HG03095 (cell line): ENCODE data around the gene CDC16.
"Not testable (repeated sequence)": the region's sequence is repeated elsewhere in the genome, so short reads cannot be mapped to it uniquely, and the experiment has no call there.

Source experiments
- ATAC-seq: cut with Tn5 transposase; IDR thresholded peaks from one replicate; pipeline ENCODE4 v1.9.1; 2021; ENCODE audit warnings: moderate library complexity; ENCODE audit not compliant: unreplicated experiment

CDC16 gene

GRCh38 chr13:114227528-114227927 lies 7.2 kb upstream of the CDC16 start:
- ATAC-seq, result no peak

DNA sequence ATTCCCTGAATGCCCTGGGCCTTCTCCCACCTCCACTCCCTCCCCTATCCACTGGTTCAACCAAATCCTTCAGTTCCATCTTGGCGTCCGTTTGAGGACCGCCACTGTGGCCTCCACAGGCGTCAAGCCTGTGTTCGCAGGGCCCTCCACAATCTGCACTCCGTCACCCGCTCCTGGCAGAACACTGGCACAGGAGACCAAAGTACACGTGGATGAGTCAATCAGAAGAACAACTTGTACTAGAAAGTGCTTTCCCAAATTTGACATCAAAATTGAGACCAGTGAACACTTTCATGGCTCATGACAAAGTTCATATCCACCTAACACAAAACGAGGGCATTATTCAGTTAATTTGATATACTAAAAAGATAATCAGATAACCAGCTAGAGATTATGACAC lies 6.5 kb upstream of the CDC16 start:
- ATAC-seq, result no peak

GRCh38 chr13:114229506-114229905 lies 5.2 kb upstream of the CDC16 start:
- no peak for ATAC-seq

DNA sequence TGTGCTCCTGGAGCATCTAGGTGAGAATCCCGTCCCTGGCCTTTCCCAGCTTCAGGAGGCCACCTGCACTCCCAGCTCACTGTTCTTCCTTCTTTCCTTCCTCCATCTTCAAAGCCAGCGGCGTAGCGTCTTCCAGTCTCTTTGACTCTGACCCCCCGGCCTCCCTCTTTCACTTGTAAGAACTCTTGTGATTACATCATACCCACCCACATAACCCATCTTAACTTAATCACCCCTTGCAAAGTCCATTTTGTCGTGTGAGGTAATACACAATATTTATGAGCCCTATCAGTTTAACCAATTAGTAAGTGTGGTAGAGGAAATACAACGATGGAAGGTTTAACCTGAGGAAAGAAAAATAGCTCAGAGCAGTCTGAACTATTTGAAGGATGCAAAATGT lies 4.6 kb upstream of the CDC16 start:
- ATAC-seq, result no peak

DNA sequence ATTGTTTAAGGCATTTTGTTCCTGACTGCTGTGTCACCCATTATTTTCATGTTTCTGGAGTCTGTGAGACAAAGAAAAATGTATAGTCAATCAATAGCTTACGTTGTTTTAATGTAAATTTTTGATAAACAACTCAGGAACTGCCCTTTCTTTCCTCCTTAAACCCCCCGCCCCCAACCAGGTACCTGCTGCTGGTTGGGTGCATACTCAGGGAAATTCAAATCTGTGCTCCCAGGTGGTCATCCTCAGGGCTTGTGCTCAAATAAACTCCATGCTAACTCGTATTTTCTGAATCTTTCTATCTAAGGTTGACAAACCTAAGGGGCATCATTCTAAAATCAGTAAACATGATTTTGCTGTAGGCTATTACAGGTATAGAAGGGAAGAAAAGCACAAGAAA lies 4.1 kb upstream of the CDC16 start:
- ATAC-seq, result no peak

GRCh38 chr13:114231886-114232285 lies 2.8 kb upstream of the CDC16 start:
- no peak for ATAC-seq

DNA sequence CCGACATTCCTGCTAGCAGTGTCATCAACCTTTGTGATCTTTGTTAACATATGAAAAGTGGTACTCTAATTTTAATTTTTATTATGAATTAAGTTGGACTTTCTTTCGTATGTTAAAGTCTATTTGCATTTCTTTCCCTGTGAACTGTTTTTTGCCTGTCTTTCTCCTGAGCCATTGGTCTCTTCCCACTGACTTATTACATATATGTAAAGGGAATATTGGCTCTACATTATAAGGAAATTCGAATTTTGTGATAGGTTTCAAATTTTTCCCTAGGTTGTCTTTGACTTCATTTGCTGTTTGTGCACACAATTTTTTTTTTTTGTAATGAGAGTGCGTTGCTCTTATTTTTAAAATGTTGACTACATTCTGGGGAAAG lies 442 bp upstream of the CDC16 start:
- no peak for ATAC-seq

DNA sequence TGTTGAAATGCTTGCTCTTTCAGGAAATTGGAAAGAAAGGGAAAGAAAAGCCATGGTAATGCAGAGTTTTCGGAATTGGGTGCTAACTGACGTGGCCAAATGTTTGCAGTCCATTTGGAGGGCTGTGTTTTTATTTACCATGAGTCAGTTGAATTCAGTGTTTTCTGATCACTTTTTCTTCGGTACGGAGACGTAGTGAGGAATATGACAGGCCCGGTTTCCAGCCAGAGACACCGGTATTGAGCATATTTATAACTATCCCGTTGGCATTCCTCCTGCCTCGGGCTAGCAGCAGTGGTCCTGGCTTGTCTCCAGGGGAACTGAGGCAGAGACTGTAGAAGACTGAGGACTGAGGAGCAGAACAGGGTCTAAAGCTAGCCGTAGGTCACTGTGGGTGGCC lies 1.0 kb downstream of the CDC16 start:
- no peak for ATAC-seq

DNA sequence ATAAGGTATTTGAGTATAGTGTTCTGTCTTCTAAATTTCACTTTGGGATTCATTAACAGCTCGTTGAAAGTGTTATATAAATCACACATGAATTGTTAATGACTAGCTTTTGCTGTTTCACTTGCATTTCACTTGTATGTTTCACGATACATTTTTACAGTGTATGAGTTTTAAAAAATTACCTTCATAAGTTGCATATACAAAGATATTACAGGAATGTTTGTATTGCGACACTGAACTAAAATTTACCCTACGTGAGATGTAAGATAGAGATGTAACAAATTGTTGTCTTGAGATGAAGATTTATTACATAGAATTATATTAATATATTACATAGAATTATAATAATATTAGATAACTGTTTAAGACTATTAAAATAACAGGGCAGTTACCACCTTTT lies 1.5 kb downstream of the CDC16 start:
- ATAC-seq, result no peak

DNA sequence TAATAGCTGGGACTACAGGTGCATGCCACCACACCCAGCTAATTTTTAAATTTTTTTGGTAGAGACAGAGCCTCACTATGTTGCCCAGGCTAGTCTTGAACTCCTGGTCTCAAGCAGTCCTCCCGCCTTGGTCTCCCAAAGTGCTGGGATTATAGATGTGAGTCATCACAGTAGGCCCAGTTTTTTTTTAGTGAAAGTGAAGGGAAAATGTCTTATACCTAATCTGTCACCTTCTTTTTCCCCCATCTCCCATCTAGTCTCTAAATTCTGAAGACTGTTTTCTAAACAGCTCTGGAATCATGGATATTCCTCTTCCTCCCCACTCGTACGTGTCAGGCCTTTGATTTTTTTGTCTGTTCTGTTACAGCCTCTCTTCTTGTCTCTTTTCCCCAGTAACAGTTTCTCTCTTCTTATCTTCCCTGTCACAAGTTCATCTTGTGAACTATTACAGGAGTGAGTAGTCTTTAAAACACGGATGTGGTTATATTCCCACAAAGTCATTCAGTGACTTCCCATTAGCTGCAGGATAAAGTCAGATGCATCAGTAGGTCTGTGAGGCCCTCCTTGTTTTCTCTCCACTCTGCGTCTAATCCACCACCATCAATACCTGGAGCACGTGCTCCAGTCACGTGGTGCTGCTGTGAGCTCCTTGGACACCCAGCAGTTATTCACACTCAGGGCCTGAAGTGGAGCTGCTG lies 2.9 kb downstream of the CDC16 start:
- no peak for ATAC-seq

- no peak for ATAC-seq
Observed at GRCh38 chr13:114241918-114242317, 7.2 kb downstream of the CDC16 start.

- ATAC-seq, result no peak
Observed at GRCh38 chr13:114243971-114244370, 9.3 kb downstream of the CDC16 start.

- no peak for ATAC-seq
Observed at GRCh38 chr13:114244637-114245036, 9.9 kb downstream of the CDC16 start.

- no peak for ATAC-seq
Observed at GRCh38 chr13:114248011-114248410, 13.3 kb downstream of the CDC16 start.

- no peak for ATAC-seq
Observed at GRCh38 chr13:114249077-114249476, 14.4 kb downstream of the CDC16 start.

DNA sequence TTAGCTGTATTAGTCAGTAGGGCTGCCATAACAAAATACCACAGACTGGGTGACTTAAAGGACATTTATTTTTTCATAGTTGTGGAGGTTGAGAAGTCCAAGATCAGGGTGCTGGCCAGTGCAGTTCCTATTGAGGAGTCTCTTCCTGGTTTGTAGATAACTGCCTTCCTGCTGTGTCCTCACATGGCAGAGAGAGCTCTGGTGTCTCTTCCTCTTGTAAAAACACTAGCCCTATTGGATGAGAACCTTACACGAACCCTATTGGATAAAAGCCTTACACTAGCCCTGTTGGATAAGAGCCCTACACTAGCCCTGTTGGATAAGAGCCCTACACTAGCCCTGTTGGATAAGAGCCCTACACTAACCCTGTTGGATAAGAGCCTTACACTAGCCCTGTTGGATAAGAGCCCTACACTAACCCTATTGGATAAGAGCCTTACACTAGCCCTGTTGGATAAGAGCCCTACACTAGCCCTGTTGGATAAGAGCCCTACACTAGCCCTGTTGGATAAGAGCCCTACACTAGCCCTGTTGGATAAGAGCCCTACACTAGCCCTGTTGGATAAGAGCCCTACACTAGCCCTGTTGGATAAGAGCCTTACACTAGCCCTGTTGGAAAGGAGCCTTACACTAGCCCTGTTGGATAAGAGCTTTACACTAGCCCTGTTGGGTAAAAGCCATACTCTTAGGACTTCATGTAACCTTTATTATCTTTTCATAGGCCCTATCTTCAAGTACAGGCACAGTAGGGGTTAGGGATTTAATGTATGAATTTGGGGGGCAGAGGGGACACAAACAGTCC lies 17.1 kb downstream of the CDC16 start:
- ATAC-seq, result not testable (repeated sequence)

GRCh38 chr13:114256547-114256946 lies 21.9 kb downstream of the CDC16 start:
- no peak for ATAC-seq

DNA sequence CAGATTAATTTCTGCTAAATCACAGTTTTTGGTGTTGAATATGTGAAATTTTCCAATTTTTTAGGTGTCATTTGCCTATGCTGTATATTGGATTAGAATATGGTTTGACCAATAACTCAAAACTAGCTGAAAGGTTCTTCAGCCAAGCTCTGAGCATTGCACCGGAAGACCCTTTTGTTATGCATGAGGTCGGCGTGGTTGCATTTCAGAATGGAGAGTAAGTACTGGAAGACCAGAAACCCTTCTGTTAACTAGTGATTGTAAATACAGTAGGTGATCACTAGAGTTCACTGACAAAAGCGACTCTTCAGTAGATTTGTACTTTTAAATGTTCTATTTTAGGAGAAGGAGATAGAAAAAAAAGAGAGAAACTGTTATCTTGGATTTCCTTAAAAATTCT lies 22.3 kb downstream of the CDC16 start:
- ATAC-seq, result no peak

DNA sequence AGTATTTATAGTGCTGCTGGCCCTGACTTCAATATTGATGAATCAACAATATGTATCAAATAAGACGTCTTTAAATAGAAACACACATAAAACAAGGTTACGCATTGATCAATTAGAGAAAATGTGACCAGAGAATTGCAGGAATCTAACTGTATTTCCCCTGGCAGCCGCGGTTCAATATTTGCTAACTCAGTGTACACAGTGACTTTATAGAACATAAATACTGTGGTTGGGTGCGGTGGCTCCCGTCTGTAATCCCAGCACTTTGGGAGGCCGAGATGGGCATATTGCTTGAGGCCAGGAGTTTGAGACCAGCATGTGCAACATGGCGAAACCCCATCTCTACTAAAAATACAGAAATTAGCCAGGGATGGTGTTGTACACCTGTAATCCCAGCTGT lies 23.9 kb downstream of the CDC16 start:
- no peak for ATAC-seq

GRCh38 chr13:114259374-114259773 lies 24.7 kb downstream of the CDC16 start:
- ATAC-seq, result no peak

- ATAC-seq, result peak; percentile 73
Observed at GRCh38 chr13:114259974-114260373, 25.3 kb downstream of the CDC16 start.

- no peak for ATAC-seq
Observed at GRCh38 chr13:114260814-114261213, 26.1 kb downstream of the CDC16 start.
